Measurements from ENCODE around the gene CREB5. TPM values are rescaled to one million over a fixed set of nuclear protein-coding genes. Genes with fewer than 3 reads are reported as not detected.

The CREB5 gene
- total and polyA plus RNA-seq, 2 of the 13 experiments (the other 11 are each of a cell fraction or from before 2014, with no cell fraction given) = 0.38 to 0.71 TPM

GRCh38 chr7:28818996-28819395, 406.7 kb downstream of the CREB5 start:
- no peaks in the 10 kb centered on the region; a peak in 1 of 5 replicates for H3K27me3 ChIP-seq (ENCODE audit: control insufficient read depth in 1 of 2, insufficient read depth in 2 of 2, low read length in 2 of 2)
- no TSS peak for BruUV-seq (replicated peaks)
- DNase-seq (ENCODE audit: low spot score) (no peak), FAIRE-seq (no peak), ATAC-seq (no peak)
- no peaks in the 10 kb centered on the region for H3K9me3 ChIP-seq (ENCODE audit: low read length)
- TF ChIP-seq PRDM10 (CRISPR knock-in tag; IDR thresholded peaks at IDR 0.05; ENCODE audit: low read depth) (no peak), ZNF75D (CRISPR knock-in tag; IDR thresholded peaks at IDR 0.05; ENCODE audit: borderline replicate concordance) (no peak), NKX3-1 (CRISPR knock-in tag; IDR thresholded peaks at IDR 0.05) (no peak), ZNF337 (CRISPR knock-in tag; IDR thresholded peaks at IDR 0.05; ENCODE audit: borderline replicate concordance, low read depth) (no peak), ZBED4 (CRISPR knock-in tag; IDR thresholded peaks at IDR 0.05; ENCODE audit: borderline replicate concordance) (no peak), SP4 (CRISPR knock-in tag; IDR thresholded peaks at IDR 0.05) (no peak), NR2F2 (IDR thresholded peaks at IDR 0.05; ENCODE audit: borderline replicate concordance, low read depth) (no peak), ELF3 (CRISPR knock-in tag; IDR thresholded peaks at IDR 0.05) (no peak), WIZ (CRISPR knock-in tag; IDR thresholded peaks at IDR 0.05) (no peak), ATF7-NPFF (CRISPR knock-in tag; IDR thresholded peaks at IDR 0.05; ENCODE audit: low read depth) (no peak), NFE2L1 (CRISPR knock-in tag; IDR thresholded peaks at IDR 0.05; ENCODE audit: borderline replicate concordance) (no peak), ZNF383 (CRISPR knock-in tag; IDR thresholded peaks at IDR 0.05; ENCODE audit: borderline replicate concordance) (no peak), ZSCAN20 (CRISPR knock-in tag; IDR thresholded peaks at IDR 0.05; ENCODE audit: borderline replicate concordance) (no peak)
- ChIA-PET CTCF (ENCODE audit: low intra/inter-chr PET ratio, low total read pairs) (no interaction called here), POLR2A (no interaction called here)
- whole genome bisulfite sequencing (ENCODE audit: low lambda C conversion rate) = 37% methylated on average over 5 of the region's 5 CpGs
- H3K36me3 ChIP-seq (replicated peaks in 1 of 2; ENCODE audit: control insufficient read depth in 1 of 2, insufficient read depth in 2 of 2, low read length in 2 of 2) = no peaks in the 10 kb centered on the region
- H3K9ac ChIP-seq (ENCODE audit: insufficient read depth, low read depth, low read length) = no peak overlapping the region
- H3K4me1 ChIP-seq (ENCODE audit: insufficient read depth, low read length) = no peaks in the 10 kb centered on the region
- H4K20me1 ChIP-seq (ENCODE audit: insufficient read depth, low read length) = no peaks in the 10 kb centered on the region
- H2AFZ ChIP-seq (ENCODE audit: low read length) = no peak overlapping the region
- no peak overlapping the region for H3K4me2 ChIP-seq (ENCODE audit: low read depth, low read length)
- no peak overlapping the region for H3K27ac ChIP-seq (ENCODE audit: extremely low read length, insufficient read depth, low read length)
- intact Hi-C loops (cut with micrococcal nuclease; ENCODE audit: unreplicated experiment) = no loop called here
- H3K4me3 ChIP-seq (replicated peaks in 1 of 3; ENCODE audit: insufficient read depth in 1 of 3, low read depth in 2 of 3, low read length in 3 of 3) = no peak overlapping the region
- no peaks in the 10 kb centered on the region for H3K79me2 ChIP-seq (ENCODE audit: insufficient read depth, low read length)
- in situ Hi-C loops (cut with HindIII; ENCODE audit: extremely low pct_ligation_motif_present, low pct_unique_long_range_greater_than_20kb) = no loop called here
